ENCODE measurements around the gene EEPD1.

The EEPD1 gene

GRCh38 chr7:36301914-36302771, 149.1 kb downstream of the EEPD1 start:
- DNase-seq = peak; percentile 39
- Histone ChIP-seq H3K9me3 (ENCODE audit: severe bottlenecking) (no peaks in the 10 kb centered on the region), H3K27ac (no peak overlapping the region), H3K36me3 (no peaks in the 10 kb centered on the region), H3K27me3 (ENCODE audit: insufficient read depth, low read depth, severe bottlenecking) (no peaks in the 10 kb centered on the region), H3K4me3 (ENCODE audit: low read depth, low read length) (no peak overlapping the region)
- no peak for TF ChIP-seq CTCF (IDR thresholded peaks at IDR 0.05; ENCODE audit: low read depth, low read length)

GRCh38 chr7:36303202-36304098, 150.4 kb downstream of the EEPD1 start:
- no peak for DNase-seq
- H3K36me3 ChIP-seq = no peaks in the 10 kb centered on the region

GRCh38 chr7:36304099-36304425, 151.0 kb downstream of the EEPD1 start:
- DNase-seq = no peak
- no peaks in the 10 kb centered on the region for H3K9me3 ChIP-seq (ENCODE audit: severe bottlenecking)
- no peak overlapping the region for H3K27ac ChIP-seq
- H3K4me3 ChIP-seq (ENCODE audit: low read depth, low read length) = no peak overlapping the region
- no peaks in the 10 kb centered on the region for H3K36me3 ChIP-seq
- TF ChIP-seq CTCF (IDR thresholded peaks at IDR 0.05; ENCODE audit: low read depth, low read length) = no peak
- no peaks in the 10 kb centered on the region for H3K27me3 ChIP-seq (ENCODE audit: insufficient read depth, low read depth, severe bottlenecking)

More at GRCh38 chr7:36303202-36304098, 150.4 kb downstream of the EEPD1 start:
- no peak for TF ChIP-seq CTCF (IDR thresholded peaks at IDR 0.05; ENCODE audit: low read depth, low read length)
- H3K27me3 ChIP-seq (ENCODE audit: insufficient read depth, low read depth, severe bottlenecking) = no peaks in the 10 kb centered on the region
- no peak overlapping the region for H3K4me3 ChIP-seq (ENCODE audit: low read depth, low read length)
- H3K27ac ChIP-seq = no peak overlapping the region
- H3K9me3 ChIP-seq (ENCODE audit: severe bottlenecking) = no peaks in the 10 kb centered on the region

GRCh38 chr7:36305226-36305625, 152.2 kb downstream of the EEPD1 start:
- H3K27ac ChIP-seq = no peak overlapping the region
- TF ChIP-seq CTCF (IDR thresholded peaks at IDR 0.05; ENCODE audit: low read depth, low read length) = no peak
- DNase-seq = no peak
- H3K4me3 ChIP-seq (ENCODE audit: low read depth, low read length) = no peak overlapping the region
- no peaks in the 10 kb centered on the region for H3K9me3 ChIP-seq (ENCODE audit: severe bottlenecking)
- no peaks in the 10 kb centered on the region for H3K27me3 ChIP-seq (ENCODE audit: insufficient read depth, low read depth, severe bottlenecking)
- no peaks in the 10 kb centered on the region for H3K36me3 ChIP-seq

- no peaks in the 10 kb centered on the region for H3K27me3 ChIP-seq (ENCODE audit: insufficient read depth, low read depth, severe bottlenecking)
- H3K36me3 ChIP-seq = no peaks in the 10 kb centered on the region
- H3K4me3 ChIP-seq (ENCODE audit: low read depth, low read length) = no peak overlapping the region
- TF ChIP-seq CTCF (IDR thresholded peaks at IDR 0.05; ENCODE audit: low read depth, low read length) = no peak
- H3K27ac ChIP-seq = no peak overlapping the region
- DNase-seq = no peak
- H3K9me3 ChIP-seq (ENCODE audit: severe bottlenecking) = no peaks in the 10 kb centered on the region
Measured at GRCh38 chr7:36305648-36306047, 152.6 kb downstream of the EEPD1 start.
